ENCODE data around the gene TARBP1.

- TF ChIP-seq POLR2A (IDR thresholded peaks at IDR 0.05; ENCODE audit: low read length) (no peak), GATA1 (IDR thresholded peaks at IDR 0.05; ENCODE audit: low read depth, low read length) (no peak)
Measured at GRCh38 chr1:234454926-234455325, 24.1 kb downstream of the TARBP1 start.
